BJ (cell line): ENCODE results near the gene CACNA1C. TPM values are rescaled to one million over a fixed set of nuclear protein-coding genes. Genes with fewer than 3 reads are reported as not detected.

Source experiments
- CTCF ChIA-PET: fragments of 350-600 bp; formaldehyde crosslinking; extraction: SDS; loops from one replicate; lab custom pipeline; 2021; ENCODE audit warnings: antibody characterized with exemption, inconsistent platforms; lab: Yijun Ruan, JAX
- POLR2A ChIA-PET: fragments of 300-600 bp; sonication (Branson Sonifier 250); formaldehyde crosslinking; extraction: SDS; loops from one replicate; lab custom pipeline; 2021; ENCODE audit warnings: antibody characterized with exemption; lab: Charles Lee
- DNase-seq: peaks from one replicate; pipeline ENCODE4 v3.0.0-alpha.2; 2011; ENCODE audit warnings: low read depth
- H3K27me3 ChIP-seq: 2 replicates; pipeline ENCODE4 v1.6.0; 2011; ENCODE audit warnings: low read length; ENCODE audit not compliant: control insufficient read depth, insufficient read depth
- H3K36me3 ChIP-seq: 2 replicates; pipeline ENCODE4 v1.5.1; 2011; ENCODE audit warnings: low read length; ENCODE audit not compliant: control insufficient read depth, insufficient read depth
- H3K4me3 ChIP-seq: 2 replicates; pipeline ENCODE4 v1.5.1; 2011; ENCODE audit warnings: low read depth, mild to moderate bottlenecking, control low read depth, low read length
- CTCF ChIP-seq: IDR thresholded peaks from 2 replicates; pipeline ENCODE4 v1.5.1; 2011; ENCODE audit warnings: low read depth, mild to moderate bottlenecking, control low read depth, inconsistent platforms, low read length, moderate library complexity; ENCODE audit not compliant: insufficient read depth
- polyA plus RNA-seq: library from polyadenylated mRNA; depleted of rRNA; stranded (reverse); fragments of >200 nt; gene quantifications from 2 replicates; pipeline ENCODE4 v1.2.3, GENCODE V29; 2011

The CACNA1C gene
- polyA plus RNA-seq, 1 experiment = 14.7 TPM

GRCh38 chr12:2302711-2303580 is 250.2 kb downstream of the CACNA1C start:
- TF ChIP-seq CTCF = no peak
- peaks cover 2% of the 10 kb centered on the region for H3K36me3 ChIP-seq
- DNase-seq = no peak
- no peaks in the 10 kb centered on the region for H3K27me3 ChIP-seq
- ChIA-PET CTCF (no interaction called here), POLR2A (no interaction called here)
- no peak overlapping the region for H3K4me3 ChIP-seq

GRCh38 chr12:2304223-2304622 is 251.4 kb downstream of the CACNA1C start:
- no peak overlapping the region for H3K4me3 ChIP-seq
- ChIA-PET POLR2A (no interaction called here), CTCF (interaction anchor here (0.6 to 1.6 kb wide), 2 partner anchors 21 to 253 kb away, joined by 3 read pairs; no protein-coding TSS in a partner anchor)
- peaks cover 2% of the 10 kb centered on the region for H3K36me3 ChIP-seq
- DNase-seq = no peak
- no peak for TF ChIP-seq CTCF
- H3K27me3 ChIP-seq = no peaks in the 10 kb centered on the region

- TF ChIP-seq CTCF = no peak
- POLR2A ChIA-PET = no interaction called here
- H3K4me3 ChIP-seq = no peak overlapping the region
- H3K27me3 ChIP-seq = no peaks in the 10 kb centered on the region
- DNase-seq = no peak
- CTCF ChIA-PET = interaction anchor here (1.4 kb wide), 1 partner anchor 15 kb away, joined by 3 read pairs; no protein-coding TSS in a partner anchor
- peaks cover 2% of the 10 kb centered on the region for H3K36me3 ChIP-seq
Measured at GRCh38 chr12:2306012-2306411, 253.2 kb downstream of the CACNA1C start.

GRCh38 chr12:2306735-2307134 is 253.9 kb downstream of the CACNA1C start:
- H3K4me3 ChIP-seq = no peak overlapping the region
- H3K36me3 ChIP-seq = peaks cover 2% of the 10 kb centered on the region
- ChIA-PET POLR2A (no interaction called here), CTCF (interaction anchor here (1.4 kb wide), 1 partner anchor 16 kb away, joined by 3 read pairs; no protein-coding TSS in a partner anchor)
- DNase-seq = no peak
- TF ChIP-seq CTCF = no peak
- H3K27me3 ChIP-seq = no peaks in the 10 kb centered on the region

GRCh38 chr12:2307550-2307949 is 254.8 kb downstream of the CACNA1C start:
- H3K4me3 ChIP-seq = no peak overlapping the region
- no peak for DNase-seq
- H3K36me3 ChIP-seq = peaks cover 2% of the 10 kb centered on the region
- POLR2A ChIA-PET = no interaction called here
- TF ChIP-seq CTCF = no peak
- no peaks in the 10 kb centered on the region for H3K27me3 ChIP-seq
- CTCF ChIA-PET = interaction anchor here (1.4 kb wide), 1 partner anchor 16 kb away, joined by 3 read pairs; no protein-coding TSS in a partner anchor
